LoVo (cell line): ENCODE data around the gene ZIC1.

Experiments used
- DNase-seq: peaks from one replicate; pipeline ENCODE4 v3.0.0-alpha.2; 2016; ENCODE audit warnings: low spot score

ZIC1 gene

GRCh38 chr3:147395899-147396711 lies 13.1 kb upstream of the ZIC1 start:
- DNase-seq, result no peak

GRCh38 chr3:147396712-147397046 lies 12.5 kb upstream of the ZIC1 start:
- DNase-seq, result no peak

- no peak for DNase-seq
Observed at GRCh38 chr3:147397155-147397874, 11.8 kb upstream of the ZIC1 start.

GRCh38 chr3:147397875-147398812 lies 11.0 kb upstream of the ZIC1 start:
- no peak for DNase-seq

- DNase-seq, result peak; percentile 27
Observed at GRCh38 chr3:147398813-147399534, 10.2 kb upstream of the ZIC1 start.

- no peak for DNase-seq
Observed at GRCh38 chr3:147400111-147400510, 9.1 kb upstream of the ZIC1 start.

- no peak for DNase-seq
Observed at GRCh38 chr3:147400999-147401398, 8.2 kb upstream of the ZIC1 start.

- no peak for DNase-seq
Observed at GRCh38 chr3:147401421-147401820, 7.7 kb upstream of the ZIC1 start.

- DNase-seq, result no peak
Observed at GRCh38 chr3:147402159-147402558, 7.0 kb upstream of the ZIC1 start.

GRCh38 chr3:147403511-147403910 lies 5.7 kb upstream of the ZIC1 start:
- DNase-seq, result no peak

- no peak for DNase-seq
Observed at GRCh38 chr3:147404000-147404799, 5.0 kb upstream of the ZIC1 start.

GRCh38 chr3:147404800-147405230 lies 4.3 kb upstream of the ZIC1 start:
- DNase-seq, result no peak

- DNase-seq, result no peak
Observed at GRCh38 chr3:147405231-147406027, 3.7 kb upstream of the ZIC1 start.

GRCh38 chr3:147406028-147406931 lies 2.9 kb upstream of the ZIC1 start, which contains the start of gene ZIC4:
Gene ZIC4, minus strand, starts transcription at chr3:147406543. Its CDS starts 3,746 bp downstream, at chr3:147402797.
- DNase-seq, result no peak

GRCh38 chr3:147407114-147407497 lies 2.1 kb upstream of the ZIC1 start:
- no peak for DNase-seq

- no peak for DNase-seq
Observed at GRCh38 chr3:147407498-147408187, 1.5 kb upstream of the ZIC1 start.

GRCh38 chr3:147408188-147409100 lies 721 bp upstream of the ZIC1 start:
- DNase-seq, result no peak
